NCI-H146 treated with DMSO at 0.1 percent for 48 hours (cell line): ENCODE data around the gene UPP1.
"Not testable (repeated sequence)": the region's sequence is repeated elsewhere in the genome, so short reads cannot be mapped to it uniquely, and the experiment has no call there.

Source experiments
- DNase-seq: peaks from one replicate; lab custom pipeline; 2025; ENCODE audit not compliant: unreplicated experiment; lab: John Stamatoyannopoulos, UW

Gene UPP1

GRCh38 chr7:48110868-48111267 lies 21.8 kb downstream of the UPP1 start:
- no peak for DNase-seq

- no peak for DNase-seq
Observed at GRCh38 chr7:48111596-48111995, 22.5 kb downstream of the UPP1 start.

GRCh38 chr7:48112401-48113165 lies 23.5 kb downstream of the UPP1 start:
- DNase-seq, result no peak

DNA sequence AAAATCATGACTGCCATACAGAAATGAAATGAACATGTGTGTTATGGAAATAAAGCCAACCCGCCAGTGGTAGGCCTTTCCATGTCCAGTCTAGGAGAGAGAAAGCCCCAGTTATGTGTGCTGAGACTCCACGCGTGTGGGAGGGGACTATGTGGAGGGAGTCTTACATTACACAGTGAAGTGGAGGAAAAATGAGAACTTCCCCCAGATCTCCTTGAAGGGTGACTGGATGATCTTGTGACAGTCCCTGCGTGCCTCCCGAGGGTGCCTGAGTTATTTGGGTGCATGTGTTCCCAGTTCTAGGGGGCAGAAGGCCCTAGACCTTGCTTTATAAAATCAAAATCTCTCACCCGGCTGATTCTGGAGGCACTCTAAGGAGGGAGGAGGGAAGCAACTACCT lies 24.2 kb downstream of the UPP1 start:
- no peak for DNase-seq

GRCh38 chr7:48114115-48114514 lies 25.1 kb downstream of the UPP1 start:
- DNase-seq, result no peak

GRCh38 chr7:48114589-48114988 lies 25.5 kb downstream of the UPP1 start:
- DNase-seq, result no peak

DNA sequence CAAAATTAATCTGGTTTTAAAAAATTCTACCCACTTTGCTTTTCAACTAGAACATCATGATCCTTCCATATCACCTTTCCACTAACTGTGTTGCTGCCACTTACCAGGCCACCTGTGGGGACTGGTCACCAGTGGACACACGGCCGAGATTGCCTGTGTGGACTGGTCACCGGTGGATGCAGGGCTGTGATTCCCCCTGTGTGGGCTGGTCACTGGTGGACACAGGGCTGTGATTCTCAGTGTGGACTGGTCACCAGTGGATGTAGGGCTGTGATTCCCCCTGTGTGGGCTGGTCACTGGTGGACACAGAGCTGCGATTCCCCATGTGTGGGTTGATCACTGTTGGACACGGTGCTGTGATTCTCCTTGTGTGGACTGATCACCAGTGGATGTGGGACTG lies 27.0 kb downstream of the UPP1 start:
- no peak for DNase-seq

DNA sequence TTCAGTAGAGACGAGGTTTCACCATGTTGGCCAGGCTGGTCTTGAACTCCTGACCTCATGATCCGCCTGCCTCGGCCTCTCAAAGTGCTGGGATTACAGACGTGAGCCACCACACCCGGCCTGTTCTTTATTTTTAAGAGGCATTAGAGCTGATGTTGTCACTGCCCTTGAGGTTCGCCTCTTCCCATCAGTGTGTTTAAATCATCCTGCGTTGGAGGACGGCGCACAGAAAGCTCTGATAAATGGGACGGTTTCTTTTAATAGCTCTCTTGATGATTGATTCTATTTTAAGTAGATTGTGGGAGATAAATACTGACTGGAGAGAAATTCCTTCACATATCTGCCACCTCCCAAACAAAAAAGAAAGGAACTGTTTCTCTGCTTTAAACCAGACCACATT lies 29.0 kb downstream of the UPP1 start:
- no peak for DNase-seq

GRCh38 chr7:48120536-48120935 lies 31.5 kb downstream of the UPP1 start:
- DNase-seq, result not testable (repeated sequence)

GRCh38 chr7:48126037-48126436 lies 37.0 kb downstream of the UPP1 start:
- no peak for DNase-seq

DNA sequence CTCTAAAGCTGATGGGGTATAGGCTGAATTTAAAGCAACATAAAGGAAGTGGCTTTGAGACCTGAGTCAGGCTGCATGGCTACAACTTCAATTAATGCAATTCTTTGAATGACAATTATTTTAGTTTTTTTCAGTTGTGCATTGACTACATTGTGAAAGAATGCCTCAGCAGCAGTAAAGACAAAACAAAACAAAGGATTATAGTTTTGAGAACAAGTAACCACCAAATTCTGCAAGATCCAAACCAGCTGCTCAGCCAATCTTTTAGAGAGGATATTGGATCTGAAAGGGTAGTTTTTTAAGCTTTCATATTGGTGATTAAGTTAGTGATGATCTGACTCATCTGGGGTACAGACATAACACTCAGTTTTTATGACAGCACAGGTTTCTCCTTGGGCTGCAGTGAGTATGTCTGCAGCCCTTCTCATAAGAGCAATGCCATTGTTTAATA lies 41.6 kb downstream of the UPP1 start:
- DNase-seq, result no peak

DNA sequence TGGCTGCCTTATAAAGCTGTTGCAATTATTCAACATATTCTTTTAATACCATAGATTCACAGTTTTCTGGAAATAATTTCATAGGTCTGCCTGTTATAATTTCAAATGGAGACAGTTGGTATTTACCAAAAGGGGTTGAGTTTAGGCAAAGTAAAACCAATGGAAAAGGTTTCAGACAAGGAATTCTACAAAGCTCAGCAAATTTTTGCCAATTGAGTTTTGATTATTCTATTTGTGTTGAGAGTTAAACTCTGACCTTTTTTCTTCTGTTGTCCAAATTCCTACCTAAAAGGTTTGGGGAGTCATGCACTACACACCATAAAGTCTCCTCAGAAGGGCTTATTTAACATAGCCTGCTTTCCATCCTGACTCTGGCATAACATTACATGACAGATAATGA lies 43.7 kb downstream of the UPP1 start:
- DNase-seq, result no peak

- no peak for DNase-seq
Observed at GRCh38 chr7:48139459-48139858, 50.4 kb downstream of the UPP1 start.

DNA sequence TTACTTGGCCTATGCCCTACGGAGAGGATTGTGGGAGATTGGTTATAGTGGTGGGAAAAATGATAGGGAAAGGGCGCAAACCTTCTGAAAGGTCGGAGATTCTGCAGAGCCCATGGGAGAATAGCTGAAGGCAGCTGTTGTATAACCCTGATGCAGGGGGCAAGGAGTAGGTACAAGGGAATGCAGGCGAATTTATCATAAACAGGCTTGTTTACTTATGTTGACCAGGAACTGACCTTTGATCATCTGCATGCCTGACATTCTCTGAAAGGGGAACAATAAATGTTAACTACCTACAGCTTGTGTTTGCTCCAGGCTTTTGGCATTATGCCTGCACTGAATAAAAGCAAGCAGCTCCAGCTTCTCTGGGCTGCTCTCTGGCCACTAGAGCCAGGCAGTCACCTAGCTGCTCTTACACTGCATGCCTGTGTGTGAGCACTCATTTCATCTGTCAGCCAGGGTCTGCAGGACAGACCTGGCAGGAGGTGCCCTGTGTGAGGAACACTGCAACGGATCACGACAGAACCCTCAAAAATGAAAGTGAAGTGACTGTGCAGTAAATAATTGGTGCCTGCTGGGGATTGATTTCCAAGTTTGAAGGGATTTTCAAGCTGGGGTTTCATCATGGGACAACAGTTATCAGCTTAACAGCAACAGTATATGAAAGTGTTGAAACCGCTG lies 51.1 kb downstream of the UPP1 start:
- no peak for DNase-seq

GRCh38 chr7:48141521-48141920 lies 52.5 kb downstream of the UPP1 start:
- DNase-seq, result no peak

GRCh38 chr7:48144291-48144768 lies 55.3 kb downstream of the UPP1 start:
- no peak for DNase-seq

DNA sequence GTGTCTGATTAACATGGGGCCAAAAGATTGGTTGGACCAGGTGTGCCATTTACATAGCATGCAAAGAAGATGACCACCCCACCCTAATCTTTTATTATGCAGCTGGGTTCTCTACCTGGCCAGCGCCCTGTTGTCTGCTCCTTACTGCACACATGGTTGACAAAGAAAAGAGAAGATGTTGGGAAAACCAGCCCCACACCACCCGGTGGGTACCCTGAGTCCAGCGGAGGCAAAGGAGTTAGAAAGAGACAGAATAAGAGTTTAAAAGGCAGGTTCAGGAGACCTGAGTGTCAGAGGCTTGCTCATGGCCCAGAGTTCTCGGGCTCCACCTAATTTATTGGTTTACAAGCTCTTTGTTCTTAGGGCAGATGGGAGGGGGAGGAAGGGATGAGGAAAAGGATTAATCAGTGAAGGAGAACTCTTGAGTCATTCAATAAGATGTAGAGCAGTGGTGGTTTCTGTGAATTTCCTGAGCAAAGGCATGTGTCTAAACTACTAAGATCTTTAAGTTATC lies 58.1 kb downstream of the UPP1 start:
- DNase-seq, result no peak

GRCh38 chr7:48147690-48148089 lies 58.6 kb downstream of the UPP1 start:
- DNase-seq, result not testable (repeated sequence)

GRCh38 chr7:48148311-48148710 lies 59.2 kb downstream of the UPP1 start:
- DNase-seq, result no peak

- DNase-seq, result no peak
Observed at GRCh38 chr7:48149058-48149457, 60.0 kb downstream of the UPP1 start.

- DNase-seq, result no peak
Observed at GRCh38 chr7:48150086-48150485, 61.0 kb downstream of the UPP1 start.

GRCh38 chr7:48154792-48155413 lies 65.8 kb downstream of the UPP1 start:
- no peak for DNase-seq
